Measurements from ENCODE around the gene TMTC2. TPM values are rescaled to one million over a fixed set of nuclear protein-coding genes. Genes with fewer than 3 reads are reported as not detected.

Gene TMTC2
- total RNA-seq, 1 donor from 2014 or later = 2.2 TPM

DNA sequence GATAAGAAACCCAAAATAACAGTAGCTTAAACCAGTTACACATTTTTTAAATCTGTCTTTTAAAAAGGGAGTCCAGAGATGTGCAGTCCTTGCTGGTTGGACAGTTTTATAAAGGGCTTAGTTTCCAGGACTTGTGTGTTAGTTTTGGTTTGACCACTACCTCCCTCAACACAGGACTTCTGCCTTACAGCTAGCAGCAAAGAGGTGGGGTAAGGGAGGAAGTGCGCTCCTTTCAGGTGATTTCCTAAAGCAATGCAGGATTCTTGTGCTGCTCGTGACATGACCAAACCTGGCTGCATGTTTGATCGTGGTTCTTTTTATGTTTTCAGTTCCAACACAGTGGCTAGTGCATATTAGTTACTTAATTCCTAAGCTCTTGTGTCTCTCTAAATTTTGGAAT lies 266.2 kb downstream of the TMTC2 start:
- DNase-seq (no peak), ATAC-seq (ENCODE audit: low read depth) (no peak)
- Mint-ChIP-seq H3K36me3 (ENCODE audit: low read depth) (no peaks in the 10 kb centered on the region), H3K27ac (no peak overlapping the region), H3K27me3 (no peaks in the 10 kb centered on the region), H3K9me3 (no peaks in the 10 kb centered on the region), H3K4me1 (no peaks in the 10 kb centered on the region), H3K4me3 (no peak overlapping the region)
- ChIA-PET CTCF (no interaction called here), POLR2A (no interaction called here)
- intact Hi-C loops (cut with micrococcal nuclease) = no loop called here
- TF ChIP-seq CTCF (IDR thresholded peaks at IDR 0.05) = no peak

DNA sequence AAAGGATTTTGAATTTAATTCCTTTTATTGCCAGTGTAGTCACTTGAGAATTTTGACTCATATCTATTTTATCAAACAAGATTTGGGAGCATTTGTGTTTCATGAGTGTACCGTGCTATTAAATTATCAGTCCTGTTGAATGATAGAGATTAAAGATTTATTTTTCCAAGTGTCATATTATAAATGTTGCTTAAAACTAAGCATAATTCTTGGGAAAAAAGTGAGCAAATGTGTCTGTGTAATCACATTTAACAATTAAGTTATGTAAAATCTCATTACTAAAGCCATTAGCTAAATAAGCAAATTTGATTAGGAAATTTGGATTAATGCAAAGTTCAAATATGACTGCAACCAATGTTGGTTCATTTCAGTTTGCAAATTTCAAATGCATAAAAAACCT lies 266.7 kb downstream of the TMTC2 start:
- H3K27ac Mint-ChIP-seq = no peak overlapping the region

GRCh38 chr12:82954064-82954463 lies 267.4 kb downstream of the TMTC2 start:
- intact Hi-C loops (cut with micrococcal nuclease) = no loop called here
- H3K4me3 Mint-ChIP-seq = no peak overlapping the region
- no peaks in the 10 kb centered on the region for H3K4me1 Mint-ChIP-seq
- no peaks in the 10 kb centered on the region for H3K27me3 Mint-ChIP-seq
- TF ChIP-seq CTCF (IDR thresholded peaks at IDR 0.05) = no peak
- H3K27ac Mint-ChIP-seq = no peak overlapping the region
- DNase-seq (no peak), ATAC-seq (ENCODE audit: low read depth) (no peak)
- no peaks in the 10 kb centered on the region for H3K9me3 Mint-ChIP-seq
- CTCF ChIA-PET = no interaction called here
- POLR2A ChIA-PET = no interaction called here
- H3K36me3 Mint-ChIP-seq (ENCODE audit: low read depth) = no peaks in the 10 kb centered on the region

More for the DNA sequence above, 266.7 kb downstream of the TMTC2 start:
- DNase-seq = no peak
- no peak overlapping the region for H3K4me3 Mint-ChIP-seq
- CTCF ChIA-PET = no interaction called here
- intact Hi-C loops (cut with micrococcal nuclease) = no loop called here
- no peaks in the 10 kb centered on the region for H3K36me3 Mint-ChIP-seq (ENCODE audit: low read depth)
- no peaks in the 10 kb centered on the region for H3K4me1 Mint-ChIP-seq
- TF ChIP-seq CTCF (IDR thresholded peaks at IDR 0.05) = no peak
- no peak for ATAC-seq (ENCODE audit: low read depth)
- no peaks in the 10 kb centered on the region for H3K9me3 Mint-ChIP-seq
- no peaks in the 10 kb centered on the region for H3K27me3 Mint-ChIP-seq
- POLR2A ChIA-PET = no interaction called here

DNA sequence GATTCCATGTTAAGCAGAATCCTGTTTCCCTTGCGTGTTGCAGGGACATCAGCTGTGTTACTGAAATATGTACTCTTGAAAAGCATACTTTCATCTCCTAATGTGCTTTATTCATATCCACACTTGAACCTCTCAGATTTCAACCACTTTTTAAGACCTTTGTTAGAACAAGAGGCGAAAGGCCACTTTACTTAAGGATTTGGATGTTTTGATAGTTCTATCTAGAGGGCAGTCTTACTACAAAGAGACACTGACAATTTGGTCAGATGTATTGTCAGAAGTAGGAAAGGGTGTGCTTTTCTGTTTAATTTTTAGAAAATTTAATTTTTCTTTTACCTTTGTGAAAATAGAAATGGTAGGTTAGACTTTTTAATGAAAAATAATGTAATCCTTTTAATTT lies 267.9 kb downstream of the TMTC2 start:
- TF ChIP-seq CTCF (IDR thresholded peaks at IDR 0.05) = no peak
- no peak overlapping the region for H3K27ac Mint-ChIP-seq
- no peaks in the 10 kb centered on the region for H3K36me3 Mint-ChIP-seq (ENCODE audit: low read depth)
- intact Hi-C loops (cut with micrococcal nuclease) = no loop called here
- no peaks in the 10 kb centered on the region for H3K4me1 Mint-ChIP-seq
- POLR2A ChIA-PET = no interaction called here
- no peaks in the 10 kb centered on the region for H3K9me3 Mint-ChIP-seq
- ATAC-seq (ENCODE audit: low read depth) = no peak
- H3K4me3 Mint-ChIP-seq = no peak overlapping the region
- H3K27me3 Mint-ChIP-seq = no peaks in the 10 kb centered on the region
- CTCF ChIA-PET = no interaction called here
- DNase-seq = no peak

DNA sequence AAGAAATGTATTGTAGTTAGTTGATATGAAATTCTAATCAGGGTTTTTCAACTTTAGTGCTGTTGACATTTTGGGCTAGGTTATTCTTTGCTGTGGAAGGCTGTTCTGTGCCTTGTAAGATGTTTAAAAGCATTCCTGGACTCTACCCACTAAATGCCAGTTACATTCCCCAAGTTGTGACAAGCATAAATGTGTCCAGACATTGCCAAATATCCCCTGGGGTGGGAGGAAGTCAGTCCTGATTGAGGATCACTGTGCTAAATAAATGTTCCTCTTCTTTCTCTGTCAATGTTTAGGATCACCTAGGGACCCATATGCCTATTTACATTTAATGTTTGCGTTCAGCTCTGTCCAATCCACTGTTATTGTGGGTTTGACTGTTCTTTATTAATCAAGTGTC lies 268.3 kb downstream of the TMTC2 start:
- ATAC-seq (ENCODE audit: low read depth) (no peak), DNase-seq (no peak)
- Mint-ChIP-seq H3K9me3 (no peaks in the 10 kb centered on the region), H3K27ac (no peak overlapping the region), H3K27me3 (no peaks in the 10 kb centered on the region), H3K4me1 (no peaks in the 10 kb centered on the region), H3K4me3 (no peak overlapping the region), H3K36me3 (ENCODE audit: low read depth) (no peaks in the 10 kb centered on the region)
- POLR2A ChIA-PET = no interaction called here
- TF ChIP-seq CTCF (IDR thresholded peaks at IDR 0.05) = no peak
- intact Hi-C loops (cut with micrococcal nuclease) = no loop called here
- CTCF ChIA-PET = no interaction called here

All from activated B cell treated with CpG ODN at 0.5 μM for 24 hours (primary cell).